Kidney glomerular epithelial cell (primary cell): ENCODE measurements around the gene RGS12.

ENCODE experiments used
- DNase-seq: peaks from one replicate; lab custom pipeline; 2025; lab: John Stamatoyannopoulos, UW

RGS12 gene

DNA sequence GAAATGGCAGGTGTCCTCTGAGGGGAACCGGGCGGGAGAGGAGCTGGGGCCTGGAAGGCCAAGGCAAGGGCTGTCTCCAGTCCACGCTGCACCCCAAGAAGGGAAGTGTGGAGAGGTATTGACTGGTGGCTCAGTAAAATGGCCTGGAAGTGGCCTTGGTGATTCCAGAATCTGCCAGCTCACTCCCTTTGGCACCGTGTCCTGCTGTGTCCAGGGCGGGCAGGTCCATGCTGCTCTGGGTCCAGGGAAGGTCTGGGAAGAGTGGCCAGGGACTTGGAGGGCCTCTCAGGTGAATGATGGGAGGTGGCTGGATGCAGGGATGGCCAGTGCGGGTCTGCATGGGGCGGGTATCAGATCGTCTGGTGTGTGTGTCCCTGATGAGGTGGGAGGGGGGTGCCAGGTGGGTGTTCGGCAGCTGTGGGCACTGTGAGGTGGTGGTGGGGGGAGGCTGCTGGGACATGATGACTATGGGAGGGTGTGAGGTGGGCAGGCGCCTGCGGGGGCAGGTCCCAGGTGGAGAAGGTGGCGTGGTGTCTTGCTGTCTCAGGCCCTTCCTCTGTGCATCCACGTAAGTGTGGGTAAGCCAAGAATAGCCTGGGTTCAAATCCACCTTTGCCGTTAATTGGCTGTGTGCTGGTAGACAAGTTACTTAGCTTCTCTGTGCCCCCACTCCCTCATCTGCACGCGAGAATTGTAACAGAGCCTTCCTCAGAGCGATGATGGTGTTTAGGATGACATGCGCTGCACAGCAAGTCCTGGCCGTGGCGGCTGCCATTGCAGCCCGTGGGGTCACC is 17.7 kb downstream of the RGS12 start:
- DNase-seq: no peak

DNA sequence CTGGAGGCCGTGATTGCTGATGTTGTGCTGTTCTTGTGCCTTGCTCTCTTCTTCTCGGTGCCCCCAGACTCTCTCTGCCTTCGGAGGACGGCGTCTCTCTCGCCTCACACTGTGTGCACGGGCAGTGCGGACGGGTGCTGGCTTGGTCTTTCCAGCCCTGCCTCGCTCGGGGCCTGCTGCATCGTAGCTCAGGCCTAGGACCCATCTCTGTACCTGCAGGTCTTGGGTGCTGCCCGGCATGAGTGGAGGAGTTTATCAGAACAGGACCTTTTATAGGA is 18.2 kb downstream of the RGS12 start:
- DNase-seq: no peak

DNA sequence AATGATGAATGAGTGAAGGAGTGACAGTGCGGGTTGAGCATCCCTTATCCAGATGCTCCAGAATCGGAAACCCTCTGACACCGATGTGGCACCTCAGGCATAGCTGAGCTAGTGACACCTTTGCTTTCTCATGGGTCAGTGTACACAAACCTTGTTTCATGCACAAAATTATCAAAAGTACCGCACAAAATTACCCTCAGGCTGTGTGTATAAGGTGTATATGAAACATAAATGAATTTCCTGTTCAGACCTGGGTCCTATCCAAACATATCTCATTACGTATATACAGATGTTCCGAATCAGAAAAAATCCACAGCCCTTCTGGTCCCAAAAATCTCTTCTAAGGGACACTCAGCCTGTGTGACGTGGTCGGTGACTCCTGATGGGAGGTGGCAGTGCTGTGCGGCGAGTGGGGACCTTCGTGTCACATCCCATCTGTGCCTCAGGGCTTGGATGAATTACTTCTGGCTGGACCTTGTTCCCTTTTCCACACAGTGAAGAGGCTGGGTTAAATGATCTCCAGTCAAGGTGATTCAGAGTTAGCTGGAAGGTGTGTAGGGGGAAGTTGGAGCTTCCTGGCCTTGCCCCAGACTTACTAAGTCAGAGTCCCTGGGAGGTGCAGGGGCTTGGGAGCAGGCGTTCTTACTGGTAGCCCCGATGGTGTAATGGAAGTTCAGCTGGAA is 18.8 kb downstream of the RGS12 start:
- no peak for DNase-seq

GRCh38 chr4:3312362-3312761 is 19.5 kb downstream of the RGS12 start:
- no peak for DNase-seq

DNA sequence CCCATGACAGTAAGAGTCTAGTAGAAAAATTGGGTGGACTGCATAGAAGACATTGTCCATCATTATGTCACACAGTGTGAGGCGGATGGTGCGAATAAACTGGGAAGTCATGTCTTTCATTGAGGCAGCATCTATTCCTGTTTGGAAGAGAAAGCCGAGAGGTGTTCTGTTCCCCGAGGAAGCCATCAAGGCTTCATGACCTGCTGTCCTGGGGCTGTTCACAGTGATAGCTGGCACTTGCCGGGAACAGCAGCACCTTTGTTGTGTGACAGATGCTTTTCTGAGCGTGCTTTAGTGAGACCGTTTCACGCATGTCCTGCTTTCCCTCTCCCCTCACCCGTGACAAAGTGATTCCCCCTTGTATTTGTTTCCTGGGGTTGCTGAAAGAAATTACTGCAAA is 20.3 kb downstream of the RGS12 start:
- no peak for DNase-seq

DNA sequence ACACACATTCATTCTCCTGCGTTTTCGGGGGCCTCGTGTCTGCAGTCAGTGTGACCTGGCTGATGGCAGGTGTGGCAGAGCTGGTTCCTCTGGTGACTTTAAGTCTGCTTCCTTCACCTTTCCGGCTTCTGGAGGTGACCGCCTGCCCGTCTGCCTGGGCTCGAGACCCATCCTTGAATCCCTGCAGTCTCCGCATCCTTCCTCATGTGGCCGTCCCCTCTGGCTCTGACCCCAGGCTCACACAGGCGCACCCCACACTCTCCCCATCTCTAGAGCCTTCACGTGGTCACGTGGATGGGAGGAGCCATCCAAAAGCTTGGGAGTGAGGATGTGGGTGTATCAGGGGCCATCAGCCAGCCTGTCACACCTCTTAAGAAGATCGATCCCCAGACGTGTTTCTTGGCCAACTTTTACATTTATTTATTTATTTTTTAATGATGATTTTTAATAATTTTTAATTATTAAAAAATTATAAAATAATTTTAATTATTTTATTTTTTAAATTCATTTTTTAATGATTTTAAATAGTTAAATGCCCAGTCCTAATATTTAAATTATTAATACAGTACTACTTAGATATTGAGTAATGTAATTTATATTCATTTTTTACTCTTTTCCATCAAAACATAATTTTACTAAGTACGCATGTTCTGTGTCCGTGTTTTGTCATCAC is 20.9 kb downstream of the RGS12 start:
- no peak for DNase-seq

DNA sequence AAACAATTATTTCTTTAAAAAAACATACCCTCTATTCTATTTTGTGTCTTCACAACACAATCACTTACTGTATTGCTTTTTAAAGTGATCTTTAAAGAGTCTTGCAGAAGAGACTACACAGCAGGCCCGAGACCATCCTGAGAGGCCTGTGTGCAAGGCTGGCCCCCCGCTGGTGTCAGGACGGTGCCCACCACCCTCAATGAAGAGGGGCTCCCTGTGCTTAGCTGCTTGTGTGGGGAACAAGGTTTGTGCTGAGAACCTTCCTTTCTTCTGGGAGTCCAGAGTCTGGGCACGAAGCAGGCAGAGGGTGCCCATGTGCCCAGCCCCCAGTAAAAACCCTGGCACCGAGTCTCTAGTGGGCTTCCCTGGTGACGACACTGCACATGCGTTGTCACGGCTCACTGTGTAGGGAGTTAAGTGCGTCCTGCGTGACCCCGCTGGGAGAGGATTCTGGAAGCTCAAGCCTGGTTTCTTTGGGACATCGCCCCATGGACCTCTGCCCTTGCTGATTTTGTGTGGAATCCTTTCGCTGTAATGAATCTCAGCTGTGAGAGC is 22.0 kb downstream of the RGS12 start:
- no peak for DNase-seq

DNA sequence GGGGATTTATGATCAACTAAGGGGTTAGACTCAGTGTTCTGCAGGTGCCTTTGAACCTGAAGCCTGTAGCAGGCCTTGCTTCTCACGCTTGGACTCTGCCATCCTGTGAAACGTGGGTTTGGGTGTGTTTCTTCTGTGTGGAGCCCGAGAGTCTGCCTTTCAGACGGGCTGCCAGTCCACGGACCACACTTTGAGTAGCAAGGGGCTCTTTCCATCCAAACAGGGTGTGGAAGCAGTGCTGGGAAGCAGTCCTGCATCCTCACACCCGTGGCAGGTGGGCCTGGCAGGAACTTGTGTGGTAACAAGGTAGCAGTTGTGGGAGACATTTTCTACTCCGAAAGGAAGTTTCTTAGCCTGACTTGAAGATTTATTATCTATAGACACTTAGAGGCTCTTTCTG is 22.7 kb downstream of the RGS12 start:
- DNase-seq: no peak

DNA sequence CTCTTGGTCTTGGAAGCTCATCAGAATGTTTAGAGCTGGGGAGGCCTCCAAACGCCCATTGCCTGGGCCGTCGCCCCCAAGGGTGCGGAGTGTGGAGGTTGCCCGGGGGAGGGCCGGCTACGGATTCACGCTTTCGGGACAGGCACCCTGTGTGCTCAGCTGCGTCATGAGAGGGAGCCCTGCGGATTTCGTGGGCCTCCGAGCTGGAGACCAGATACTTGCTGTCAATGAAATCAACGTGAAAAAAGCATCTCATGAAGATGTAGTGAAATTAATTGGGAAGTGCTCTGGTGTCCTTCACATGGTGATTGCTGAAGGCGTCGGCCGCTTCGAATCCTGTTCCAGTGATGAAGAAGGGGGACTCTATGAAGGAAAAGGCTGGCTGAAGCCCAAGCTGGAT is 23.3 kb downstream of the RGS12 start:
- DNase-seq: no peak

DNA sequence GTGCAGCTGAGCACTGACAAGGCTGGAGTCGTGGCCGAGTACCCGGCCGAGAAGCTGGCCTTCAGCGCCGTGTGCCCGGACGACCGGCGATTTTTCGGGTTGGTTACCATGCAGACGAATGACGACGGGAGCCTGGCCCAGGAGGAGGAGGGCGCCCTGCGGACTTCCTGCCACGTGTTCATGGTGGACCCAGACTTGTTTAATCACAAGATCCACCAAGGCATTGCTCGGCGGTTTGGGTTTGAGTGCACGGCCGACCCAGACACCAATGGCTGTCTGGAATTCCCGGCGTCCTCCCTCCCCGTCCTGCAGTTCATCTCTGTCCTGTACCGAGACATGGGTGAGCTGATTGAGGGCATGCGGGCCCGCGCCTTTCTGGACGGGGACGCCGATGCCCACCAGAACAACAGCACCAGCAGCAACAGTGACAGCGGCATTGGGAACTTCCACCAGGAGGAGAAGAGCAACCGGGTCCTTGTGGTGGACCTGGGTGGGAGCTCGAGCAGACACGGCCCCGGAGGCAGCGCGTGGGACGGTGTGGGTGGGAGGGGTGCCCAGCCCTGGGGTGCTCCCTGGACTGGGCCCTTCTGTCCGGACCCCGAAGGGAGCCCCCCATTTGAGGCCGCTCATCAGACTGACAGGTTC is 24.3 kb downstream of the RGS12 start:
- DNase-seq: no peak

DNA sequence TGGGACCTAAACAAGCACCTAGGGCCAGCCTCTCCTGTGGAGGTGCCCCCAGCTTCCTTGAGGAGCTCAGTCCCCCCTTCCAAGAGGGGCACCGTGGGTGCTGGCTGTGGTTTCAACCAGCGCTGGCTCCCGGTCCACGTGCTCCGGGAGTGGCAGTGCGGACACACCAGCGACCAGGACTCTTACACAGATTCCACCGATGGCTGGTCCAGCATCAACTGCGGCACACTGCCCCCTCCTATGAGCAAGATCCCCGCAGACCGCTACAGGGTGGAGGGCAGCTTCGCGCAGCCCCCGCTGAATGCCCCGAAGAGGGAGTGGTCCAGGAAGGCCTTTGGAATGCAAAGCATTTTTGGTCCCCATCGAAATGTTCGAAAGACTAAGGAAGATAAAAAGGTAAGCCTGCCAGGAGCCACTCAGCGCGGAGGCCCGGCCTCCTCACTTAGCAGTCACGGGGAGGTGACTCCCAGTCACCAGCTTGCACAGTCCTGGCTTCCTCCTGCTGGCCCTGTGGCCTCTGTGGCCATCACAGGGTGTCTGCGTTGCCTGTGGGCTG is 24.9 kb downstream of the RGS12 start:
- DNase-seq: no peak

GRCh38 chr4:3318561-3319021 is 25.8 kb downstream of the RGS12 start:
- no peak for DNase-seq

DNA sequence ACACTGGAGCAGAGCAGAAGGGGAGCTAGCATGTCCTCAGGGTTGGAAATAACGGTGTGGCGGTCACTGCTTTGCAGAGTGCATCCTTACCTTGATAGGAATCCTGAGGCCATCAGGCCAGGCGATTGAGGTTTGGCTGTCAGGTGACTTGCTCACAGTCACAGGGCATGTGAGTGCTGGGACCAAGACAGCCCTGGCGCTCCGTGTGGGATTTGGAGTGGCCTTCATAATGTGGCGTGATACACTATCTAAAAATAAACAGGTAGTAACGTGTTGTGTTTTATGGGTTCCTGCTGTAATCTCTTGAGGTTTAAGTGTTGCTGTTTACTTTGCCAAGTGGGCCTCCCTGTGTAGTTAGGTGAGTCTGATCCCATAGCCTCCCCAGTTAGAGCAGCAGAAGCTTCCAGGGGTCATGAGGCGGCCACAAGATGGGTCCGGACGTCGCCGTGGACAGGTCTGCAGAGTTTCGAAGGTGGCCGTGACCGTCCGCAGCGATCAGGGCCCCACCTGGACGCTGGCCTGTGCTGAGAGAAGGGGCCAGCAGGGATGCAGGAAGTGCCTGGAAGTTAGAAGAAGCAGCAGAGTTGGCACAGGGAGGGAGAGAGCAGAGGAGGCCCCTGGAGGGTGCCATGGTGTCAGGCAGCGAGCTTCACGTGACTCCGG is 27.7 kb downstream of the RGS12 start:
- no peak for DNase-seq

DNA sequence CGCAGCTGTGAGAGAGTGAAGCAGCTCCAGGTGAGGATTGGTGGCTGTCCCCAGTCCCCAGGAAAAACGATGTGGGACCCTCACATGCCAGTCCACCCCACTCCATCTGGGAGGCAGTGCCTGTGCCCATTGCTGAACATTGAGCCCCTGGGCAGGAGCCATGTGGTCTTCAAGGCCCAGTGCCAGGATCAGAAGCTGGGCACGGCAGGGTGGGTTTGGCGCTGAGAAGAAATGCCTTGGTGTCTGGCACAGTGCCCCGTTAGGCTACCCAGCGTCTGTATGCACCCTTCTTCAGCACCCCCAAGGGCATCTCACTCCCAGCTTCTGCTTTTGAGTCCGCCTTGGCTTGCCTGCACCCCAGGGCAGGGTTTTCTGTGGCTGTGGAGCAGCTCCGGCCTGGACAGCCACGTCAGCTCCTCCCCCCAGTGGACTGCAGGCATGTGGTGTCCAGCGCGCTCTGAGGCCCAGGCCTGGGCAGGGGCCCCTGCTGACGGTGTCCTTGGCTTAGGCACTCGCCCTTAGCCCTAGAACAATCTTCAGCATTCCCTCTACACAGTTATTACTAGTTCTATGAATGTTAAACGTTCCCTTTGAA is 28.6 kb downstream of the RGS12 start:
- no peak for DNase-seq

GRCh38 chr4:3322059-3322550 is 29.3 kb downstream of the RGS12 start:
- no peak for DNase-seq

DNA sequence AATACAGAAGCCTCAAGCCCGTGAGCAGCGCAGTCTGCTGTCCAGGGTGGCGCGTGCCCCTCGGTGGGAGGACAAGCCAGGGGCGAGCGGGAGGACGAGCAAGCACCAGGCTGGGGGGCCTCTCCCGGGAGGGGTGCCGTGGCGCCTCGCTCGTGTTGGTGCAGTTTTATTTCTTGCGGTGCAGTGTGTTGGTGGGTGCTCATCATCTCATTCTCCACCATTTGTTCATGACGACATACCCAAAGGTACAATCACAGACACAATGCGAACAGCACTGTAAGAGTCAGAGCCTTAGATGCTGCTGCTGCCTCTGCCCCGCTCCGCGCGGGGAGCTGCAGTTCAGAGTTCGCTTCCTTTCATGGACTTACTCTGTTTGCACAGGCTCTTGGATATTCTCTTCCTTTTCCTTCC is 30.3 kb downstream of the RGS12 start:
- DNase-seq: no peak

DNA sequence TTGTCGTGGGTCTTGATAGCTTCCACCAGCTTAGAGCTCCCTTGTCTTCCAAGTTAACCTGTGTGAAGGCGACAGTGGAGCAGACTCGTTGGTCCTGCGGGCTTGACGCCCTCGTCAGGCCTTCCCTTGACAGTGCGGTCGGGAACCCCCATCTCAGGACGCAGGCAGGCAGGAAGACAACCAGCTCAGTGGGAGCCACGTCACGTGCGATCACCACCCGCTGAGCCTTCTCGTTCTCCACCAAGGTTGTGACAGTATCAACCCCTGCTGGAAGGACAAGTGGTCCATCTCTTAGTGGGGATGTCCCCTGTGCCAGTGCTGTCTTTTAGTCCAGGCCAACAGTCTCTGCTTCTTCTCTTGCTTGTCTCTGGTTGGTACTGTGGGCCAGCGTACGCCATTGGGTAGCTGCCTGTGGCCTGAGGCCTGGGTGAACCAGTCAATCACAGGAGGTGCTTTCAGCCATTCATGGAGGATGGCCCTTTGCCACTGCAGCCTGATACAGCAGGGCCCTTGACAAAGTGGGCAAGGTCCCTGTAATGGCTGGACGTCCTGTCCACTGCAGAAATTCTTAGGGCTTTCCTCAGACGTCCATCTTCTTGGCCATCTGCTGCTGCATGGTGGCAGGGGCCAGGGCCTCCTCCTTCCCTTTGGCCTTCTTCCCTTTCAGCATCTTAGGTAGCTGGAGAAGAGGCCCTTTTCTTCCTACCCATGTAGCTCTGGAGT is 31.4 kb downstream of the RGS12 start:
- no peak for DNase-seq

DNA sequence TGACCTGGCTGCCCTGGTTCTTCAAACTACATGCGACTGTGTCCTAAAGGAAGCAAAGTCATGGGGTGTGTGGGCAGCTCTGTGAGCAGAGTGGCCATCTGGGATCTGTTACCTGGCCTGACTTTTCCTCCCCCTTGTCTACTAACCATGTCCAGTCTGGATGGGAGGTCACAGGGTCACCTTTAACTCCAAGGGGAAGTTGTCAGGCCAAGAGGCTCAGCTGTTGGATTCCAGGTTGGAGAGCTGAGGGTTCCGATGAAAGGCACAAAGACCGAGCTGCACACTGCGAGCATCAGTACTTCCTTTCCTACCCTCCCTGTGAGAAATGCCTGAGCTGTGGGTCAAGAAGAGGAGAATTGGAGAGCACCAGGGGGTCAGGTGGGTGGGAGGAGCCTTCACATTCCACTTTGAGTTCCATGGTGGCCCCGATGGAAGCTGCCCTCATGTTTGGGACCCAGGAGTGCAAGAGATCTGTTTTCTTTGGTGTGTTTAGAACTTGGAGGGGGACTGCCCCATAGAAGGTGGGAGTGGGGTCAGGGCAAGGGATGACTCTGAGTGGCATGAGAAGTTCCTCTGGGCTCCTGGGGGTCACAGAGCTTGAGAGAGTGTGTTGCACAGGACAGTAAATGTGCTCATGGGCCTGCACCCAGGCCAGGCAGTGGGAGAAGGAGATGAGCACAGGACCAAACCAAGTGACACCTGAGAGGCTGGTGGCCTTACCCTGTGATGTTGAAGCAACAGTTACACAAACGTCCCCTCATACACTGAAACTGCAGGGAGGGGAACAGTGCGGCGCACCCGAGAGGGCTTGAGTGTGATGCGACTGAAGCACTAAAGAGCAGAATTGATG is 36.2 kb downstream of the RGS12 start:
- no peak for DNase-seq

GRCh38 chr4:3329887-3330286 is 37.1 kb downstream of the RGS12 start:
- DNase-seq: no peak
